Measurements from ENCODE around the gene HOTAIR. TPM values are rescaled to one million over a fixed set of nuclear protein-coding genes. Genes with fewer than 3 reads are reported as not detected.

HOTAIR gene
- total RNA-seq, 1 donor from 2014 or later: not detected

GRCh38 chr12:53969588-53970259 is 5.0 kb downstream of the HOTAIR start:
- no peak for DNase-seq (ENCODE audit: low spot score)
- no peaks in the 10 kb centered on the region for H3K9me3 ChIP-seq (ENCODE audit: low read depth)
- H3K9me3 Mint-ChIP-seq: peaks cover 10% of the 10 kb centered on the region
- H2AFZ ChIP-seq (replicated peaks): no peak overlapping the region
- no peak overlapping the region for H3K4me2 ChIP-seq
- peaks cover 93% of the 10 kb centered on the region for H4K20me1 ChIP-seq (ENCODE audit: low read depth)
- H3K79me2 ChIP-seq (ENCODE audit: low read depth): no peaks in the 10 kb centered on the region
- H3K9ac ChIP-seq: no peak overlapping the region
- no peaks in the 10 kb centered on the region for H3K36me3 ChIP-seq
- no peaks in the 10 kb centered on the region for H3K4me1 ChIP-seq
- no peak overlapping the region for H3K4me3 ChIP-seq
- no peaks in the 10 kb centered on the region for H3K36me3 Mint-ChIP-seq
- H3K27ac ChIP-seq: no peak overlapping the region
- H3K27me3 Mint-ChIP-seq (ENCODE audit: insufficient read depth, low read depth): peaks cover 95% of the 10 kb centered on the region
- no peaks in the 10 kb centered on the region for H3K4me1 Mint-ChIP-seq
- H3K4me3 Mint-ChIP-seq: no peak overlapping the region
- H3K27ac Mint-ChIP-seq: no peak overlapping the region
- H3F3A ChIP-seq (ENCODE audit: low read depth): no peaks in the 10 kb centered on the region
- TF ChIP-seq CTCF (IDR thresholded peaks at IDR 0.05) (no peak), EZH2phosphoT487 (IDR thresholded peaks at IDR 0.05) (peak; percentile 18)
- peaks cover 100% of the 10 kb centered on the region for H3K27me3 ChIP-seq

GRCh38 chr12:53968214-53969127 is 6.3 kb downstream of the HOTAIR start:
- Histone ChIP-seq H2AFZ (replicated peaks) (no peak overlapping the region), H3K9me3 (ENCODE audit: low read depth) (no peaks in the 10 kb centered on the region), H3K36me3 (no peaks in the 10 kb centered on the region), H3K27ac (no peak overlapping the region), H3K4me3 (no peak overlapping the region), H3K79me2 (ENCODE audit: low read depth) (no peaks in the 10 kb centered on the region), H4K20me1 (ENCODE audit: low read depth) (peaks cover 90% of the 10 kb centered on the region), H3K4me1 (no peaks in the 10 kb centered on the region), H3K4me2 (no peak overlapping the region), H3K27me3 (peaks cover 100% of the 10 kb centered on the region), H3F3A (ENCODE audit: low read depth) (no peaks in the 10 kb centered on the region), H3K9ac (no peak overlapping the region)
- Mint-ChIP-seq H3K9me3 (peaks cover 14% of the 10 kb centered on the region), H3K27ac (no peak overlapping the region), H3K4me1 (no peaks in the 10 kb centered on the region), H3K36me3 (peaks cover 2% of the 10 kb centered on the region), H3K27me3 (ENCODE audit: insufficient read depth, low read depth) (peaks cover 98% of the 10 kb centered on the region), H3K4me3 (no peak overlapping the region)
- TF ChIP-seq CTCF (IDR thresholded peaks at IDR 0.05) (no peak), EZH2 (IDR thresholded peaks at IDR 0.05) (peak; percentile 67), EZH2phosphoT487 (IDR thresholded peaks at IDR 0.05) (peak; percentile 61)
- DNase-seq (ENCODE audit: low spot score): no peak

- Histone ChIP-seq H3K79me2 (ENCODE audit: low read depth) (no peaks in the 10 kb centered on the region), H3K9ac (no peak overlapping the region), H3K4me3 (no peak overlapping the region), H3K4me2 (no peak overlapping the region), H3K27me3 (peaks cover 100% of the 10 kb centered on the region), H3K36me3 (no peaks in the 10 kb centered on the region), H3K4me1 (no peaks in the 10 kb centered on the region), H2AFZ (replicated peaks) (no peak overlapping the region), H3K27ac (no peak overlapping the region), H4K20me1 (ENCODE audit: low read depth) (peaks cover 92% of the 10 kb centered on the region), H3K9me3 (ENCODE audit: low read depth) (no peaks in the 10 kb centered on the region), H3F3A (ENCODE audit: low read depth) (no peaks in the 10 kb centered on the region)
- Mint-ChIP-seq H3K36me3 (peaks cover 2% of the 10 kb centered on the region), H3K4me1 (no peaks in the 10 kb centered on the region), H3K27ac (no peak overlapping the region), H3K9me3 (peaks cover 9% of the 10 kb centered on the region), H3K27me3 (ENCODE audit: insufficient read depth, low read depth) (peaks cover 98% of the 10 kb centered on the region), H3K4me3 (no peak overlapping the region)
- DNase-seq (ENCODE audit: low spot score): no peak
- TF ChIP-seq CTCF (IDR thresholded peaks at IDR 0.05): no peak
- no peak for TF ChIP-seq EZH2phosphoT487 (IDR thresholded peaks at IDR 0.05)
- TF ChIP-seq EZH2 (IDR thresholded peaks at IDR 0.05): no peak
Measured at GRCh38 chr12:53967421-53967925, 7.3 kb downstream of the HOTAIR start.

Data from neural progenitor cell (in vitro differentiated cells).